Activated gamma-delta T cell treated with anti-CD3 and anti-CD28 coated beads, Interleukin-2, amount 50 U/mL, for 16 hours (primary cell): Measurements from ENCODE around the gene RMP24.
A peak's percentile ranks its signal among the peaks of the same experiment; 100 is the strongest.
"Not testable (repeated sequence)": the region's sequence is repeated elsewhere in the genome, so short reads cannot be mapped to it uniquely, and the experiment has no call there.

Experiments used
- DNase-seq: peaks from one replicate; pipeline ENCODE4 v3.0.0-alpha.2; 2020; ENCODE audit warnings: low read depth

The RMP24 gene

GRCh38 chr18:35972197-35973000, at the start of gene RMP24:
Gene RMP24 (plus strand): TSS chr18:35972679.
- DNase-seq, result peak; percentile 86

DNA sequence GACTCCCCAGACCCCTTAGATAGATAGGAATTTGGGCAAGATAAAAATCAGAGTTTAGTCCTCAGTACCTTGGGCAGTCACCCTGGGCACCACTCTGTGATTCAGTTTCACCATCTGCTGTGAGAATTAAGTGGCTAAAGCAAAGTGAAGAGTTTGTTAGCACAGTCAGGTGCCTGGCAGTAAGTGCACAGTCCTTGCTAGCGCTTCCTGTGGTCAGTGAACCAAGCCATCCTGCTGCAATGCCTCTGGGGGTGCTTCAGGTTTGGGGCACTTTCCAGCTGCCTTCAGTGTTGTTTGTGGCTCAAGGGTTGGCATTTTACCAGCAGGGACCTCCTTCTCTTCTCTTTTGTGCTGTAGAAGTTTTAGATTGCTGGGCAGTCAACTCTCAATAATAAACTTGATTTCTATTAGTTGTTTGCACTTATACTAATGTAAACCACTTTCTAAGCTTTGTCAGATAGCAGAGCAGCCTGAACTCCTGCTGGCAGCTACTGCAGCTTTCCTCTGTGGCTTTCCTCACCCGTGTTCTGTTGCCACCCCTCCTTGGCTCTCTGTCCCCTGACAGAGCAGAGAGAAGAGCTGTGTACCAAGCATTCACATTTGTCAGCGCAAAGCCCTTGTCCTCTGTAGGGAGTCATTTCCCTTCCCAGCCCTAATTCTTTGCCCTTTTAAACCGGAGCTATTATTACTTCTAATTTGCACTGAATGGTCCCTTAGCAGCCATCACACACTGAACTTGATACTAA, 48.4 kb upstream of the RMP24 start:
- no peak for DNase-seq

DNA sequence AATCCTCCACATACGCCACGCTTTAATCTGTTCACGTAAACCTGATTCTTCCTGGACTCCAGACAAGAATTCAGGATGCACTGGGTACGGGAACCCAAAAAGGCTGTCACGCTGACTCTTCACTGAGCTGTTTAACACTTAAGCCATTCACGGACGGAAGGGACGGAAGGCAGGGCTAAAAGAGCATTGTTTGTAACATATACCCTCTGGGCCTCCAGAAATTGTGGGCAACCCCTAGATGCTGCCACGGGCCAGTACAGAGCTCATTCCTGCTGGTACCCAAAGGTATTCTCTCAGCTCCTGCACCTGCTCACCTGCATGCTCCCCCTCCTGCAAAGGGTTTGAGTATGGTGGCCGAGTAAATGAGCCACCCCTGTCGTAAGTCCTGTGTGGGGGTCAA, 45.6 kb upstream of the RMP24 start:
- DNase-seq, result no peak

DNA sequence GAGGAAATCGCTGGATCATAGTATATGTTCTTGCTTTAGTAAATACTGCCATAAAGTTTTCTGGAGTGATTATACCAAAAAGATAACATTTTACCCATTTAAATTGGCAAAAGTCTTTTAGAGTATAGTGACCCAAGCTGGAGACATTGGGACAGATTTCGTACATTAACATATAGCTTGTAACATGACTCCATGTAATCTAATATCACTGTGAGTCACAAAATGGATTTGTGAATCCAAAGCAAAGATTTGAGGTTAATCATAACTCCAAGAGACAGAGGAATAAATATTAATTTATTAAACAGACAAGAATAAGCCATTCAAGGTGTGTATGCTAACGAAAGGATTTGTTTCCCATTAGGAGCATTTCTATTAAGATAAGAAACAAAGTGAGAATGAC, 45.0 kb upstream of the RMP24 start:
- no peak for DNase-seq

DNA sequence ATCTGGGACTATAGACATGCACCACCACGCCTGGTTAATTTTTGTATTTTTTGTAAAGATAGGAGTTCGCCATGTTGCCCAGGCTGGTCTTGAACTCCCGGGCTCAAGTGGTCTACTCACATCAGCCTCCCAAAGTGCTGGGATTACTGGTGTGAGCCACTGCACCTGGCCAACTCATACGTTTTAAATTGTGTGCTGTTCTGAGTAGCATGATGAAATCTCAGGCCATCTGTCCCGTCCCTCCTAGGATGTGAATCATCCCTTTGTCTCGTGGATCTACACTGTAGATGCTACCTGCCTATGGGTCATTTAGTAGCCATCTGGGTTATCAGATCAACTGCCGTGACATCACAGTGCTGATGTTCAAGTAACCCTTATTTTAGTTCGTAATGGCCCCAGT, 38.5 kb upstream of the RMP24 start:
- DNase-seq, result no peak

- DNase-seq, result no peak
Measured at GRCh38 chr18:35934891-35935290, 37.6 kb upstream of the RMP24 start.

GRCh38 chr18:35935805-35936204, 36.7 kb upstream of the RMP24 start:
- DNase-seq, result no peak

DNA sequence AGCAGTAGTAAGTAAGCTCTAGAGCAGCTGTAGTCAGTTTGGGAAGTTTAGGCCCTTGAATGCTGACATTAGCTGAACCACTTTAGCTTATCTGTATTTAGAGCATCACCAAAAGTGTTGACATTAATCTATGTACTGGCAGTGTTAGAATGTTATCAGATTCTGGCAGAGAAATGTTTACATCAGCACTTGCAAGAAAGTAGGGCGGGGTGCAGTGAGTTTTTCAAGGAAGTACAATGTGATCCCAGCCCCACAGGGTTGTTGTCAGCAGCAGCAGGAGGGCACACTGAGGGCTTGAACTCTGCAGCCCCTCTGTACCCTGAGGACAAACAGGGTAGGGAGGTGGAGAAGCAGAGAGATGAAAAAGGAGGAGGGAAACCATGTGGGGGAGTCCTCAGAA, 35.5 kb upstream of the RMP24 start:
- DNase-seq, result no peak

DNA sequence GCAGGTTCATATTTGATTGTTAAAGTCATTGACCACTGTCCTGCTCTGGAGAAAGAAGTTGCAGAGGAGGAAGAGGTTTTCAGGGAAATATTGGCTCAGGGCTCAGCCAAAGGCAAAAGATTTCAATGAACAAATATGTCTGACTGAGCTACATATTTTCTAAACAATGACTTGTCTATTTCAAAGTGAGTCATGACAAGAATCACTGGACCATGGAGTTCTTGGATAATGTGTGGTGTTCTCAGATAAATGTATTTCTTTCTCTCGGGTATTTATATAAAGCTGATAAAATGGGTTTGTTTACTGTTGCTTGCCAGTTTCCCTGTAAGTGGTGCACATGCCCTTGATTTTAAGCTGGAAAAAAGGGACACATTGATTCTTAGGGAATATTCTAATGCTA, 34.3 kb upstream of the RMP24 start:
- no peak for DNase-seq

- DNase-seq, result no peak
Measured at GRCh38 chr18:35938562-35938961, 33.9 kb upstream of the RMP24 start.

GRCh38 chr18:35939138-35939537, 33.3 kb upstream of the RMP24 start:
- no peak for DNase-seq

DNA sequence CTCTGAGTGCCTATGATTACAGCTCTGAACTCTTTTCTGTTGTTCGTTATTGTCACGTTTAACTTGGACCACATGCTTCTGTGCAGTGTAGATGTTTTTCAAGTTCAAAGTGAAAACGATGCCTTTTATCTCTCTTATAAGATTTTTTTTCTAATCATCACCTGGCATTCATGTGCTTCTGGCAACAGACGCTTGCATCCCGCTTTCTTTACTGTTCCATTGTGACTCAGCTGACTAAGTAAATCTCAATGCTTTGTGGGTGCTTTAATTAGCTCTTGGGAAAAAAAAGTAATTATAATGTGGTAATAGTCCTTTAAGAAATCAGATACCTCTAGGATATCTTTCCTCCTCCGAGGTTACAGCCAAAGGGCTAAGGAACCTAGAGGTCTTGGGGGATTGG, 31.2 kb upstream of the RMP24 start:
- DNase-seq, result no peak

- DNase-seq, result no peak
Measured at GRCh38 chr18:35942133-35942532, 30.3 kb upstream of the RMP24 start.

DNA sequence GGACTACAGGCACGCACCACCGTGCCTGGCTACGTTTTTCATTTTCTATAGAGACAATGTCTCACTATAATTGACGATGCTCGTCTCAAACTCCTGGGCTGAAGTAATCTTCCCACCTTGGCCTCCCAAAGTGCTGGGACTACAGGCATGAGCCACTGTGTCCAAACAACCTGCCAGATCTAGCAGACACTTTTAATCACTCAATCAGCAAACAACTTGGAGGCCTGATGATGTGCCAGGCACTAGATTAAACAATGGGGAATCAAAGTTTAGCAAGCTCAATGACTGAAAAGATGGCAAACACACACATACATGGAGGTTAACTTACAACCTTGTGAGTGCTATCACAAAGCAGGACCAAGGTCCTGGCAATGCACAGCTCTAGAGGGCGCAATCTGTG, 29.8 kb upstream of the RMP24 start:
- no peak for DNase-seq

- DNase-seq, result no peak
Measured at GRCh38 chr18:35948080-35948479, 24.4 kb upstream of the RMP24 start.

- DNase-seq, result no peak
Measured at GRCh38 chr18:35949090-35949489, 23.4 kb upstream of the RMP24 start.

DNA sequence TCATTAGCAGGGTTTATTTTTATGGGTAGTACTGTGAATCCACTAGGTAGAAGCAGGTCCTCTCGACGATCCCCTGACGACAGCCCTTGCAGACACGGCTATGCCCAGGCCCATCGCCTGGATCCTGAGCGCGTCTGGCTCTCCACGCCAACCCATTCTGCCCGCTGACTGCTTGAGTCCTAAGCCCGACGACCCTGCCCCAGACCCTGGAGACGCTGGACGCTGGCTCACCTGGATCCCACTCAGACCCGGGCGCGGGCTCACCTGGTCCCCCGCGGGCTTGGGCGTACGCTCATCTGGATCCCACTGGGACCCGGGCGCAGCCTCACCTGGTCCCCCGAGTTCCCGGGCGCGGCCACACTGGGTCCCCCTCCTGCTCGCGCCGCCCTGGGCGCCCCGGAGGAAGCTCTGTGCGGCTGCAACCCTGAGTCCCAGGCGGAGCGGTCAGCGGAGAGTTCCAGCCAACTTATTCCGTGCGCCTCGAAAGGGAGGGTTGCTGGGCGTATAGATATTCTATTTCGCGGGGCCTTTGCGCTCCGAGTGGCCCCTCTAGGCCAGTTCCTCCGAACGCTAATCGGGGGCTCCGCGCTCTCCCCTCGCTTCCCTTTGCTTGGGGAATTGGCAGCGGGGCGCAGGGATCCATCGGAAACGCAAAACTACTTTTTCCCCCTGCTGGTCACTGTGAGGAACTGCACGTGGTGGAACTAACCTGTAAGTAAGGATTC, 22.4 kb upstream of the RMP24 start:
- peak; percentile 19 for DNase-seq

DNA sequence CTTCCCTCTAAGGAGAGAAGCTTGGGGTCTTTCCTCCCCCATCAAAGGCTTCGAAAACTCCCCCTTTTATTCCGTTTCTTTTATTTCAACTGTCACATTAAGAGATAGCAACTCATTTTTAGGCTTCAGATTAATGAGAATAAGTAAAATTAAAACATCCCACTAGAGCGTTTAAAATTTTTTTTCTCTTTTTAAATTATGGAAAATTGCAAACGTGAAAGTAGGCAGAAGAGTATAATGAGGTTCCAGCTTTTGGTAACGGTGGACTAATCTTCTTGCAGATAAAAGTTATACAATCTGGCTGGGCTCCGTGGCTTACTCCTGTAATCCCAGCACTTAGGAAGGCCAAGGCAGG, 21.9 kb upstream of the RMP24 start:
- DNase-seq, result no peak

DNA sequence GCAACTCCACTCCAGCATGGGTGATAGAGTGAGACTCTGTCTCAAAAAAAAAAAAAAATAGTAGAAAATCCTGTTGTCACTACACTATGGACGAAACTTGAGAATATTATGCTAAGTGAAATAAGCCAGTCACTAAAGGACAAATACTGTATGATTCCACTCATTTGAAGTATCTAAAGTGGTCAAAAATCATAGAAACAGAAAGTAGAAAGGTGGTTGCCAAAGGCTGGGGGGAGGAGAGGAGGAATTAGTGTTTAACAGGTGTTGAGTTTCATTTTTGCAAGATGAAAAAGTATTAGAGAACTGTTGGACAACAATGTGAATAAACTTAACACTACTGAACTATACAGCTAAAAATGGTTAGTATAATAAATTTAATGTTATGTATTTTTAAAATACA, 18.8 kb upstream of the RMP24 start:
- DNase-seq, result no peak

GRCh38 chr18:35956226-35956625, 16.3 kb upstream of the RMP24 start:
- no peak for DNase-seq

DNA sequence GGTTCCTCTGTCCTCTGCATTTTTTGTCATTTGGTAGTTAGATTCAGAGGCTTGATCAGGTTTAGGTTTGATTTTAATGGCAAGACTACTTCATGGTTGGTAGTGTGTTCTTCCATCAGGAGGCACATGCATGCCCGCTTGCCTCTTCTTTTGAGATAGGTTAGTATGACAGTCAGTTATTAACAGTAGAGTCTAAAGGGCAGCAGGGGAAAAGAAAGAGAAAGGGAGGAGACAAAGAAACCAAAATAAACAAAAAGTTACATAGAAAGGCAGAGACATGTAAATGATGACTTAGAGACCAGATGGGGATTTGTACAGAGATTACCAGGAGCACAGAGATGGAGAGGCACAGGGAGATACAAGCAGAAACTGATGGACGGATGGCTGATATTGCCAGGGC, 10.2 kb upstream of the RMP24 start:
- DNase-seq, result no peak

DNA sequence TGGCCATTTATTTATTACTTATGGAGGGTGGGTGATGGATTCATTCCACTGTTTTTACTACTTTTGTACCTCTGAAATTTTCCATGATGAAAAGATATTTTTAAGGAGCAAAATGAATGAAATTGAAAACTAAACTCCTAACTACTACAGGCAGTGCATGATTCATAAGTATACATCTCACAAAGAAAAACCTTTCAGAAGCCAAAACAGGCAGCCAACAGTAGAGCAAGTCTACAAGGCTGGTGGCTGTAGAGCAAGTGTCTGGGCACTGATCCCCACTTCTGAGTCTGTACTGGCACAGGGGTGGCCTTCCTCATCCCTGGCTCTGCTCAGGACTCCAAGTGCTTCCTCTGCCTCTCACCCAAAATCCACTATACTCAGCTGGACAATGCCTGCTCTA, 8.2 kb upstream of the RMP24 start:
- DNase-seq, result no peak

DNA sequence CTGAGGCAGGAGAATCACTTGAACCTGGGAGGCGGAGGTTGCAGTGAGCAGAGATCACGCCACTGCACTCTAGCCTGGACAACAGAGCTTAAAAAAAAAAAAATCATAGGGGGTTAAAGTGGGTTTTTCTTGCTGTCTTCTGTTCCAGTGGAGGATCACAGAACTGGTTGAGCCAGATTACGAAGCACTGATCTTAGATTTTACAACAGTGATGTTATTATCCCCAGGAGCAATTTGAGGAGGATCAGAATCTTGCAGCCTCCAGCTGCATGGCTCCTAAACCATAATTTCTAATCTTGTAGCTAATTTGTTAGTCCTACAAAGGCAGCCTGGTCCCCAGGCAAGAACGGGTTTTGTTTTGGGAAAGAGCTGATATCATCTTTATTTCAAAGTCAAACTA, 4.6 kb upstream of the RMP24 start:
- DNase-seq, result not testable (repeated sequence)
